ENCODE data around the gene TNFRSF4. TPM values are rescaled to one million over a fixed set of nuclear protein-coding genes. Genes with fewer than 3 reads are reported as not detected.

Gene TNFRSF4
- total and polyA plus RNA-seq, 9 of the 15 experiments (the other 6 are each of a cell fraction or from before 2014, with no cell fraction given): 0.07 to 0.44 (median 0.19) TPM; not detected in 5

- peak; percentile 25; the same call in 1 of the 2 replicates for TF ChIP-seq MAX (CRISPR knock-in tag; IDR thresholded peaks at IDR 0.05)
- TF ChIP-seq IFI16 (CRISPR knock-in tag; IDR thresholded peaks at IDR 0.05): no peak
- TF ChIP-seq ID3 (CRISPR knock-in tag; IDR thresholded peaks at IDR 0.05): no peak
- TF ChIP-seq ID3 (tag; IDR thresholded peaks at IDR 0.05): no peak
- 0 out of 2 replicates have a peak, but pooled peaks have one; percentile 61 for TF ChIP-seq RBM34 (IDR thresholded peaks at IDR 0.05; ENCODE audit: borderline replicate concordance, insufficient read depth, low read length)
- peak; percentile 7; the same call in 1 of the 2 replicates for TF ChIP-seq ZNF143 (CRISPR knock-in tag; IDR thresholded peaks at IDR 0.05)
- no peak for TF ChIP-seq PHF20 (IDR thresholded peaks at IDR 0.05; ENCODE audit: partially characterized antibody)
- TF ChIP-seq HNRNPUL1 (IDR thresholded peaks at IDR 0.05; ENCODE audit: low read length): no peak
- TF ChIP-seq, protein P1, sequence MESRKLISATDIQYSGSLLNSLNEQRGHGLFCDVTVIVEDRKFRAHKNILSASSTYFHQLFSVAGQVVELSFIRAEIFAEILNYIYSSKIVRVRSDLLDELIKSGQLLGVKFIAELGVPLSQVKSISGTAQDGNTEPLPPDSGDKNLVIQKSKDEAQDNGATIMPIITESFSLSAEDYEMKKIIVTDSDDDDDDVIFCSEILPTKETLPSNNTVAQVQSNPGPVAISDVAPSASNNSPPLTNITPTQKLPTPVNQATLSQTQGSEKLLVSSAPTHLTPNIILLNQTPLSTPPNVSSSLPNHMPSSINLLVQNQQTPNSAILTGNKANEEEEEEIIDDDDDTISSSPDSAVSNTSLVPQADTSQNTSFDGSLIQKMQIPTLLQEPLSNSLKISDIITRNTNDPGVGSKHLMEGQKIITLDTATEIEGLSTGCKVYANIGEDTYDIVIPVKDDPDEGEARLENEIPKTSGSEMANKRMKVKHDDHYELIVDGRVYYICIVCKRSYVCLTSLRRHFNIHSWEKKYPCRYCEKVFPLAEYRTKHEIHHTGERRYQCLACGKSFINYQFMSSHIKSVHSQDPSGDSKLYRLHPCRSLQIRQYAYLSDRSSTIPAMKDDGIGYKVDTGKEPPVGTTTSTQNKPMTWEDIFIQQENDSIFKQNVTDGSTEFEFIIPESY (CRISPR knock-in tag; IDR thresholded peaks at IDR 0.05): peak; percentile 98
- TF ChIP-seq RBM39 (optimal IDR thresholded peaks at IDR 0.05; ENCODE audit: low read depth, low read length): no peak
- 0 out of 2 replicates have a peak, but pooled peaks have one; percentile 2 for TF ChIP-seq ZNF507 (tag; conservative IDR thresholded peaks at IDR 0.05)
- peak; percentile 70 for TF ChIP-seq SRSF7 (optimal IDR thresholded peaks at IDR 0.05; ENCODE audit: low read depth, low read length)
- TF ChIP-seq RBFOX2 (IDR thresholded peaks at IDR 0.05; ENCODE audit: low read depth, low read length): peak; percentile 66
- no peak for TF ChIP-seq SPI1 (IDR thresholded peaks at IDR 0.05; ENCODE audit: borderline replicate concordance, low read depth, low read length)
- no peak for TF ChIP-seq EP300 (IDR thresholded peaks at IDR 0.05; ENCODE audit: low read length)
- no peak for TF ChIP-seq L3MBTL2 (IDR thresholded peaks at IDR 0.05)
- peak; percentile 63 for TF ChIP-seq POLR2G (IDR thresholded peaks at IDR 0.05; ENCODE audit: low read depth, low read length)
- no peak for TF ChIP-seq RAD21 (CRISPR knock-in tag; conservative IDR thresholded peaks at IDR 0.05 in 1 of 2, IDR thresholded peaks at IDR 0.05 in 1 of 2)
- no peak for TF ChIP-seq ARID1B (IDR thresholded peaks at IDR 0.05)
- no peak for TF ChIP-seq RFX7 (CRISPR knock-in tag; IDR thresholded peaks at IDR 0.05)
- no peak for TF ChIP-seq RBM17 (IDR thresholded peaks at IDR 0.05; ENCODE audit: borderline replicate concordance, low read depth, low read length)
- no peak for TF ChIP-seq SMARCE1 (IDR thresholded peaks at IDR 0.05)
- TF ChIP-seq, protein P2, sequence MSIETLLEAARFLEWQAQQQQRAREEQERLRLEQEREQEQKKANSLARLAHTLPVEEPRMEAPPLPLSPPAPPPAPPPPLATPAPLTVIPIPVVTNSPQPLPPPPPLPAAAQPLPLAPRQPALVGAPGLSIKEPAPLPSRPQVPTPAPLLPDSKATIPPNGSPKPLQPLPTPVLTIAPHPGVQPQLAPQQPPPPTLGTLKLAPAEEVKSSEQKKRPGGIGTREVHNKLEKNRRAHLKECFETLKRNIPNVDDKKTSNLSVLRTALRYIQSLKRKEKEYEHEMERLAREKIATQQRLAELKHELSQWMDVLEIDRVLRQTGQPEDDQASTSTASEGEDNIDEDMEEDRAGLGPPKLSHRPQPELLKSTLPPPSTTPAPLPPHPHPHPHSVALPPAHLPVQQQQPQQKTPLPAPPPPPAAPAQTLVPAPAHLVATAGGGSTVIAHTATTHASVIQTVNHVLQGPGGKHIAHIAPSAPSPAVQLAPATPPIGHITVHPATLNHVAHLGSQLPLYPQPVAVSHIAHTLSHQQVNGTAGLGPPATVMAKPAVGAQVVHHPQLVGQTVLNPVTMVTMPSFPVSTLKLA (conservative IDR thresholded peaks at IDR 0.05): no peak
- no peak for TF ChIP-seq HDGF (IDR thresholded peaks at IDR 0.05)
Measured at GRCh38 chr1:1232796-1233566, 19.0 kb upstream of the TNFRSF4 start (continued).

All from K562 (cell line).